Epithelial cell of proximal tubule (primary cell): ENCODE measurements around the gene ATP6V1B1. TPM values are rescaled to one million over a fixed set of nuclear protein-coding genes. Genes with fewer than 3 reads are reported as not detected.

Experiments
- DNase-seq: peaks from one replicate; pipeline ENCODE4 v3.0.0-alpha.2; 2011; ENCODE audit warnings: low read depth
- H3K4me3 ChIP-seq: 2 replicates; pipeline ENCODE4 v1.5.1; 2011; ENCODE audit warnings: low read depth, mild to moderate bottlenecking, low read length
- total RNA-seq: library from RNA; depleted of rRNA; stranded (reverse); fragments of >200 nt; gene quantifications from 2 replicates; pipeline ENCODE4 v1.2.3, GENCODE V29; 2015
- TF ChIP-seq, protein P1 (sequence below): conservative IDR thresholded peaks from 2 replicates; pipeline ENCODE4 v1.5.1; 2012; ENCODE audit warnings: low read depth, mild to moderate bottlenecking, low read length

ATP6V1B1 gene
- total RNA-seq = 0.81 TPM in 1 of 2 replicates, not detected in the other

- no peak within 1 kb of the TSS for H3K4me3 ChIP-seq
- no peak for DNase-seq
- TF ChIP-seq, protein P1, sequence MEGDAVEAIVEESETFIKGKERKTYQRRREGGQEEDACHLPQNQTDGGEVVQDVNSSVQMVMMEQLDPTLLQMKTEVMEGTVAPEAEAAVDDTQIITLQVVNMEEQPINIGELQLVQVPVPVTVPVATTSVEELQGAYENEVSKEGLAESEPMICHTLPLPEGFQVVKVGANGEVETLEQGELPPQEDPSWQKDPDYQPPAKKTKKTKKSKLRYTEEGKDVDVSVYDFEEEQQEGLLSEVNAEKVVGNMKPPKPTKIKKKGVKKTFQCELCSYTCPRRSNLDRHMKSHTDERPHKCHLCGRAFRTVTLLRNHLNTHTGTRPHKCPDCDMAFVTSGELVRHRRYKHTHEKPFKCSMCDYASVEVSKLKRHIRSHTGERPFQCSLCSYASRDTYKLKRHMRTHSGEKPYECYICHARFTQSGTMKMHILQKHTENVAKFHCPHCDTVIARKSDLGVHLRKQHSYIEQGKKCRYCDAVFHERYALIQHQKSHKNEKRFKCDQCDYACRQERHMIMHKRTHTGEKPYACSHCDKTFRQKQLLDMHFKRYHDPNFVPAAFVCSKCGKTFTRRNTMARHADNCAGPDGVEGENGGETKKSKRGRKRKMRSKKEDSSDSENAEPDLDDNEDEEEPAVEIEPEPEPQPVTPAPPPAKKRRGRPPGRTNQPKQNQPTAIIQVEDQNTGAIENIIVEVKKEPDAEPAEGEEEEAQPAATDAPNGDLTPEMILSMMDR = no peak
Measured at GRCh38 chr2:70935468-70936164, at the start of gene ATP6V1B1. ATP6V1B1 (plus strand) TSS chr2:70935900; CDS start chr2:70935955, 55 bp downstream.

DNA sequence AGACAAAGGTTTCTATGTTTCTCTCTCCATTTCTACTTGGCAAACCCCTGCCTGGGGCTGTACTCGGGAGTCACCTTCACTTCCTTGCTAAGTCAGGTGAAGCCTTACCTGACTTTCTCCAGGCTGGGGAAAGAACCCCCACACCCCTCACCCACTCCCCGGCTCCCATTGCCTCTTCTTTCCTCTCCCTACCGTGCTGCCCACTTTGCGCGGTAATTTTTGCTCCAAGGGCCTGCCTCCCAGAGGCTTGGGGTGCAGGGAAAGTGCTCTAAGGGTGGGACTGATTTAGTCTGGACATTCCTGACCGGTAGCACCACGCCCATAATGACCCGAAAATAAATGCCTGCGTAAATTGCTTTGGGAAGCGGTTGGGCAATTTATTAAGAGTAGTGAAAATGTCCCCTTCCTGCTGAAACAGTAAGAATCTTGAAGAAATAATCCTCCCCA lies 49.1 kb upstream of the ATP6V1B1 start:
- TF ChIP-seq, protein P1 = no peak
- no peak overlapping the region for H3K4me3 ChIP-seq
- DNase-seq = no peak

DNA sequence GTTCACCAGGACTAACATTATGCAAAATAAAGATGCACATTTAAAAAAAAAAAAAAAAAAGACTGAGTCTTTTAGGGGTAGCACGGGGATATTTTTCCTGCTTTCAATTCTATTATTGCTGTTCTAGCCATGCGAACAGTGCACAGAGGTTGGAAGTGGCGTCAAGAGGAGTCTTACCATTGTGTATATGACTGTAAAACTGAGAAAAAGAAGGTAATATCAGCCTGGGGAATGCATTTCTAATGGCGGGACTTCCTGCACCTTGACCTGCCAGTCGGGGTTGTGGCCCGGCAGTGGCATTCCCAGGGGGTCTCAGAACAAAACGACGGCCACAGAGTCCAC lies 48.5 kb upstream of the ATP6V1B1 start:
- DNase-seq = no peak
- TF ChIP-seq, protein P1 = no peak
- H3K4me3 ChIP-seq = peak overlapping the region; percentile 35

GRCh38 chr2:70887550-70888246 lies 48.0 kb upstream of the ATP6V1B1 start:
- peak overlapping the region; percentile 35 for H3K4me3 ChIP-seq
- TF ChIP-seq, protein P1 = no peak
- no peak for DNase-seq

GRCh38 chr2:70888366-70888922 lies 47.3 kb upstream of the ATP6V1B1 start:
- no peak for DNase-seq
- no peak overlapping the region for H3K4me3 ChIP-seq
- TF ChIP-seq, protein P1 = no peak

- TF ChIP-seq, protein P1 = no peak
- no peak overlapping the region for H3K4me3 ChIP-seq
- no peak for DNase-seq
Measured at GRCh38 chr2:70888923-70889715, 46.6 kb upstream of the ATP6V1B1 start.
